ENCODE measurements around the gene RNFT1. TPM values are rescaled to one million over a fixed set of nuclear protein-coding genes. Genes with fewer than 3 reads are reported as not detected.
"Not testable (repeated sequence)": the region's sequence is repeated elsewhere in the genome, so short reads cannot be mapped to it uniquely, and the experiment has no call there.

RNFT1 gene
- total RNA-seq, 4 donors from 2014 or later = 10.2 to 17.9 (median 13.8) TPM

DNA sequence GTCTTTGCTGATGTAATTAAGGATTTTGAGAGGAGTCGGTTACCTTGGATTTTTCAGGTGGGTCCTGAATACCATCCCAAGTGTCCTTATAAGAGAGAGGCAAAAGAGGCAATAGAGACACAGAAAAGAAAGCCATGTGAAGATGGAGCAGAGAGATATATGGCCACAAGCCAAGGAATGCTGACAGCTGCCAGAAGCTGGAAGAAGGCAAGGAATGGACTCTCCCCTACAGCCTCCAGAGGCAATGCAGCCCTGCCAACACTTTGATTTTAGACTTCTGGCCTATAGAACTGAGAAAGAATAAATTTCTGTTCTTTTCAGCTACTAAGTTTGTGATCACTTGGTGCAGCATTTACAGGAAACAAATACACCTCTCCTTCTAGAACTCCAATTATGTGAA lies 8.2 kb upstream of the RNFT1 start:
- DNase-seq (no peak), ATAC-seq (no peak)
- no peaks in the 10 kb centered on the region for H3K9me3 ChIP-seq
- H3K27ac ChIP-seq = no peak overlapping the region
- H3K4me3 ChIP-seq = no peak overlapping the region
- no peaks in the 10 kb centered on the region for H3K27me3 ChIP-seq
- no peaks in the 10 kb centered on the region for H3K4me1 ChIP-seq
- no peaks in the 10 kb centered on the region for H3K36me3 ChIP-seq
- intact Hi-C loops (cut with DNase I; ENCODE audit: low total_unique reads) (no loop called here), in situ Hi-C loops (cut with MboI; ENCODE audit: low sequenced_read_pairs in 4 of 4) (no loop called here)
- TF ChIP-seq POLR2A (IDR thresholded peaks at IDR 0.05) = no peak
- TF ChIP-seq, protein P1, sequence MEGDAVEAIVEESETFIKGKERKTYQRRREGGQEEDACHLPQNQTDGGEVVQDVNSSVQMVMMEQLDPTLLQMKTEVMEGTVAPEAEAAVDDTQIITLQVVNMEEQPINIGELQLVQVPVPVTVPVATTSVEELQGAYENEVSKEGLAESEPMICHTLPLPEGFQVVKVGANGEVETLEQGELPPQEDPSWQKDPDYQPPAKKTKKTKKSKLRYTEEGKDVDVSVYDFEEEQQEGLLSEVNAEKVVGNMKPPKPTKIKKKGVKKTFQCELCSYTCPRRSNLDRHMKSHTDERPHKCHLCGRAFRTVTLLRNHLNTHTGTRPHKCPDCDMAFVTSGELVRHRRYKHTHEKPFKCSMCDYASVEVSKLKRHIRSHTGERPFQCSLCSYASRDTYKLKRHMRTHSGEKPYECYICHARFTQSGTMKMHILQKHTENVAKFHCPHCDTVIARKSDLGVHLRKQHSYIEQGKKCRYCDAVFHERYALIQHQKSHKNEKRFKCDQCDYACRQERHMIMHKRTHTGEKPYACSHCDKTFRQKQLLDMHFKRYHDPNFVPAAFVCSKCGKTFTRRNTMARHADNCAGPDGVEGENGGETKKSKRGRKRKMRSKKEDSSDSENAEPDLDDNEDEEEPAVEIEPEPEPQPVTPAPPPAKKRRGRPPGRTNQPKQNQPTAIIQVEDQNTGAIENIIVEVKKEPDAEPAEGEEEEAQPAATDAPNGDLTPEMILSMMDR (IDR thresholded peaks at IDR 0.05 in 4 of 5, conservative IDR thresholded peaks at IDR 0.05 in 1 of 5) = no peak

GRCh38 chr17:59971771-59972170 lies 7.2 kb upstream of the RNFT1 start:
- in situ Hi-C loops (cut with MboI; ENCODE audit: low sequenced_read_pairs in 4 of 4); intact Hi-C loops (cut with DNase I; ENCODE audit: low total_unique reads); H3K4me1 ChIP-seq; H3K27ac ChIP-seq; ATAC-seq; H3K36me3 ChIP-seq; DNase-seq; H3K9me3 ChIP-seq; H3K27me3 ChIP-seq; H3K4me3 ChIP-seq: not testable (repeated sequence)

GRCh38 chr17:59963738-59964481 lies 630 bp downstream of the RNFT1 start:
- in situ Hi-C loops (cut with MboI; ENCODE audit: low sequenced_read_pairs in 4 of 4) = no loop called here
- TF ChIP-seq, protein P1 (IDR thresholded peaks at IDR 0.05 in 4 of 5, conservative IDR thresholded peaks at IDR 0.05 in 1 of 5) = no peak
- no peak for TF ChIP-seq POLR2A (IDR thresholded peaks at IDR 0.05)

GRCh38 chr17:59962739-59963318 lies 1.7 kb downstream of the RNFT1 start:
- peak overlapping the region; percentile 96 to 99 (median 96) for H3K27ac ChIP-seq
- peaks cover 20 to 24% of the 10 kb centered on the region in 2 donors for H3K4me1 ChIP-seq
- TF ChIP-seq, protein P1 (IDR thresholded peaks at IDR 0.05 in 4 of 5, conservative IDR thresholded peaks at IDR 0.05 in 1 of 5) = no peak
- DNase-seq (no peak), ATAC-seq (no peak)
- H3K27me3 ChIP-seq = no peaks in the 10 kb centered on the region
- H3K36me3 ChIP-seq = peaks cover 0 to 11% of the 10 kb centered on the region in 2 donors
- H3K9me3 ChIP-seq = no peaks in the 10 kb centered on the region
- intact Hi-C loops (cut with DNase I; ENCODE audit: low total_unique reads) = loop anchor here (5.0 kb wide), 1 partner anchor 116 kb away; no protein-coding TSS in a partner anchor
- H3K4me3 ChIP-seq = peak overlapping the region; percentile 78 to 95 (median 87)
- in situ Hi-C loops (cut with MboI; ENCODE audit: low sequenced_read_pairs in 4 of 4) = no loop called here

More at GRCh38 chr17:59963738-59964481, 630 bp downstream of the RNFT1 start:
- Histone ChIP-seq H3K27me3 (no peaks in the 10 kb centered on the region), H3K9me3 (no peaks in the 10 kb centered on the region), H3K36me3 (peaks cover 0 to 4% of the 10 kb centered on the region in 2 donors), H3K27ac (peak overlapping the region; percentile 96 to 99 (median 96)), H3K4me1 (peaks cover 20 to 24% of the 10 kb centered on the region in 2 donors), H3K4me3 (peak overlapping the region; percentile 78 to 95 (median 87))
- intact Hi-C loops (cut with DNase I; ENCODE audit: low total_unique reads) = loop anchor here (1.0 to 5.0 kb wide), 2 partner anchors 71 to 117 kb away; partner anchors contain the start of gene RPS6KB1
- ATAC-seq = peak; percentile 72 to 78
- peak; percentile 21 to 66 for DNase-seq

DNA sequence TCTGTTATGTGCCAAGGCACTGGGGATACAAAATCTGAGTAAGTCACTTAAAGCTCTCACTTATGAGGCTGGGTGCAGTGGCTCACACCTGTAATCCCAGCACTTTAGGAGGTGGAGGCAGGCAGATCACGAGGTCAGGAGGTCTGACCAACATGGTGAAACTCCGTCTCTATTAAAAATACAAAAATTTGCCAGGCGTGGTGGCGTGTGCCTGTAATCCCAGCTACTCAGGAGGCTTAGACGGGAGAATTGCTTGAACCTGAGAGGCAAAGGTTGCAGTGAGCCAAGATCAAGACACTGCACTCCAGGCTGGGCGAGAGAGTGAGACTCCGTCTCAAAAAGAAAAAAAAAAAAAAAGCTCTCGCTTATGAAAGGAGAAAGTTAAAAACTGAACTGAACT lies 5.0 kb downstream of the RNFT1 start:
- H3K36me3 ChIP-seq = peaks cover 0 to 35% of the 10 kb centered on the region in 2 donors
- peaks cover 15 to 17% of the 10 kb centered on the region in 2 donors for H3K4me1 ChIP-seq
- intact Hi-C loops (cut with DNase I; ENCODE audit: low total_unique reads); ATAC-seq; H3K27ac ChIP-seq; H3K4me3 ChIP-seq; DNase-seq; H3K27me3 ChIP-seq; H3K9me3 ChIP-seq; in situ Hi-C loops (cut with MboI; ENCODE audit: low sequenced_read_pairs in 4 of 4): not testable (repeated sequence)
